CD4-positive, alpha-beta T cell (primary cell): ENCODE data around the gene RAI1. TPM values are rescaled to one million over a fixed set of nuclear protein-coding genes. Genes with fewer than 3 reads are reported as not detected.

Experiments
- ATAC-seq: fragments of 200-7000 bp; cut with Tn5 transposase; one replicate; pipeline ENCODE4 v1.10.0; 2022; ENCODE audit warnings: mild to moderate bottlenecking; ENCODE audit not compliant: poor library complexity
- CTCF ChIA-PET: fragments of 350-600 bp; sonication (Branson Sonifier 250); formaldehyde crosslinking; loops from one replicate; lab custom pipeline; 2021; ENCODE audit warnings: antibody characterized with exemption, inconsistent platforms; lab: Charles Lee
- POLR2A ChIA-PET: fragments of 350-600 bp; sonication (Branson Sonifier 250); formaldehyde crosslinking; loops from one replicate; lab custom pipeline; 2021; ENCODE audit warnings: antibody characterized with exemption, inconsistent platforms; lab: Charles Lee
- DNase-seq, 14 experiments: peaks; one replicate each; pipeline ENCODE4 v3.0.0-alpha.2; 2013 to 2020; ENCODE audit warnings: mixed read lengths in 2 of 14
- H3K27ac ChIP-seq, 2 donors: one replicate each; pipeline versions ENCODE4 v1.5.1 to v1.7.0; 2013; ENCODE audit warnings: low read length in 2 of 2, low read depth in 1 of 2, mild to moderate bottlenecking in 1 of 2
- H3K27me3 ChIP-seq, 2 experiments: 1 replicate in 1 of 2; 2 replicates in 1 of 2; pipeline versions ENCODE4 v1.6.1 to v1.7.0; 2013; ENCODE audit warnings: low read length in 2 of 2, control low read depth in 1 of 2, mild to moderate bottlenecking in 1 of 2, moderate library complexity in 1 of 2; ENCODE audit not compliant: insufficient read depth in 2 of 2, control insufficient read depth in 1 of 2
- H3K36me3 ChIP-seq: one replicate; pipeline ENCODE4 v1.6.1; 2013; ENCODE audit warnings: low read length, control low read depth; ENCODE audit not compliant: insufficient read depth
- H3K4me1 ChIP-seq: one replicate; pipeline ENCODE4 v1.6.1; 2013; ENCODE audit warnings: low read length, control low read depth; ENCODE audit not compliant: insufficient read depth
- H3K4me3 ChIP-seq: one replicate; pipeline ENCODE4 v1.5.1; 2013; ENCODE audit warnings: mild to moderate bottlenecking, low read length, moderate library complexity
- H3K9me3 ChIP-seq, 2 experiments: 1 replicate in 1 of 2; 2 replicates in 1 of 2; pipeline versions ENCODE4 v1.6.1 to v1.7.0; 2013; ENCODE audit warnings: low read length in 2 of 2, mild to moderate bottlenecking in 2 of 2, control low read depth in 1 of 2, moderate library complexity in 1 of 2; ENCODE audit not compliant: control insufficient read depth in 1 of 2, insufficient read depth in 1 of 2
- H3K27ac Mint-ChIP-seq: one replicate; pipeline ENCODE4 v1.8.0; 2020; ENCODE audit warnings: mixed read lengths
- H3K27me3 Mint-ChIP-seq: one replicate; pipeline ENCODE4 v1.8.0; 2021; ENCODE audit warnings: mixed read lengths
- H3K36me3 Mint-ChIP-seq: one replicate; pipeline ENCODE4 v1.8.0; 2021; ENCODE audit warnings: low read depth, mixed read lengths
- H3K4me1 Mint-ChIP-seq: one replicate; pipeline ENCODE4 v1.8.0; 2021; ENCODE audit warnings: low read depth, mixed read lengths
- H3K4me3 Mint-ChIP-seq: one replicate; pipeline ENCODE4 v1.8.0; 2020; ENCODE audit warnings: mild to moderate bottlenecking, mixed read lengths
- H3K9me3 Mint-ChIP-seq: one replicate; pipeline ENCODE4 v1.8.0; 2020; ENCODE audit warnings: mixed read lengths
- intact Hi-C, 2 experiments: fragments of 100-400 bp; cut with DNase I in 1 of 2; cut with micrococcal nuclease in 1 of 2; formaldehyde crosslinking; loops; one replicate each; pipeline versions ENCODE4 v1.15.1 to v1.9.0; 2023 to 2025; cut with DNase I, micrococcal nuclease
- total RNA-seq, 174 experiments: library from RNA in 2 of 174; stranded (reverse) in 2 of 174; gene quantifications; one replicate each; pipeline ENCODE4 v1.2.3 and lab custom pipeline; 2021 to 2026
- TF ChIP-seq, protein P1 (sequence below): fragments of 200-600 bp; IDR thresholded peaks from one replicate; pipeline ENCODE4 v1.8.0; 2022; ENCODE audit warnings: antibody characterized with exemption, mild to moderate bottlenecking

RAI1 gene
- total RNA-seq, 2 experiments from 2014 or later: 19.3 to 25.2 TPM

DNA sequence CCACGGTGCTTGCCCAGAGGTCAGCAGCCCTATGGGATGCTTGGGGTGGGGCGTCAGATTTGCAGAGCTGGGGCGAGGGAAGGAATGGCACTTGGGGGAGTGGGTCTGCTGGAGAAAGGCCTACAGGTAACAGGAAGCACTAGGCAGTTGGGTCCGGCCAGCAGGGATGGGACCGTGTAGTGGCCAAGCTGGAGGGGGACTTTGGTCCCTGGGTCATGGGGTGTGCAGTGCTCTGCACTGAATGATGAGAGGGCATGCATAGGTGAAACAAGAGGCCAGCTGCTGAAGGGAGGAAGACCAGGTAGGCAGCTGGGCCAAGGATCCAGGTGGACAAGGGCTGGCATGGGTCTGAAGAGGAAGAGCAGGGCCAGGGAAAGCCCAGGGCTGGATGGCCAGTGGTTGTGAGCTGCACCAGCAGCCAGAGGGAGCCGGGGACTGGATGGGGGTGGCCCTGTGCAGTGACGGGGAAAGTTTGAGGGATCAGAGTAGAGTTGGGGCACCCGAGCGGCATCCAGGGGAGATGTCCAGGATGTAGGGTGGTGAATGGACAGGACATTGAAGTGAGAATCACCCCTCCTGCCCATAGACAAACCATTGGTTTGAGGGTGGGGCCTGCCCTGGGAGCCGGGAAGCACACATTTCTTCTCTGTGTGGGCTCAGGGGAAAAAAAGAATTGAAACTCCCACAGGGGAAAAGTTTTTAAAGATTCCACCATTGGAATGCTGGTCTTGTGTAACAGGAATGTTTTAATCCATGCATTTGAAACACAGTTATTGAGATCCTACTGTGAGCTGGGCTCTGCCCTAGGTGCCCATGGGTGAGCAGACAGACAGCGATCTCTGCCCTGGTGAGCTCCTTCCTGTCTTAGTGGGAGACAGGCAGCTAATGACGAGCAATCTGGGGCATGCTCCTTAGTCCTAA is 25.1 kb downstream of the RAI1 start:
- H3K9me3 ChIP-seq: no peaks in the 10 kb centered on the region
- H3K9me3 Mint-ChIP-seq: no peaks in the 10 kb centered on the region
- DNase-seq (no peak), ATAC-seq (no peak)
- POLR2A ChIA-PET: interaction anchor here (1.1 kb wide), 1 partner anchor 16 kb away, joined by 4 read pairs; no protein-coding TSS in a partner anchor
- H3K27ac ChIP-seq: no peak overlapping the region
- H3K36me3 ChIP-seq: peaks cover 3% of the 10 kb centered on the region
- TF ChIP-seq, protein P1, sequence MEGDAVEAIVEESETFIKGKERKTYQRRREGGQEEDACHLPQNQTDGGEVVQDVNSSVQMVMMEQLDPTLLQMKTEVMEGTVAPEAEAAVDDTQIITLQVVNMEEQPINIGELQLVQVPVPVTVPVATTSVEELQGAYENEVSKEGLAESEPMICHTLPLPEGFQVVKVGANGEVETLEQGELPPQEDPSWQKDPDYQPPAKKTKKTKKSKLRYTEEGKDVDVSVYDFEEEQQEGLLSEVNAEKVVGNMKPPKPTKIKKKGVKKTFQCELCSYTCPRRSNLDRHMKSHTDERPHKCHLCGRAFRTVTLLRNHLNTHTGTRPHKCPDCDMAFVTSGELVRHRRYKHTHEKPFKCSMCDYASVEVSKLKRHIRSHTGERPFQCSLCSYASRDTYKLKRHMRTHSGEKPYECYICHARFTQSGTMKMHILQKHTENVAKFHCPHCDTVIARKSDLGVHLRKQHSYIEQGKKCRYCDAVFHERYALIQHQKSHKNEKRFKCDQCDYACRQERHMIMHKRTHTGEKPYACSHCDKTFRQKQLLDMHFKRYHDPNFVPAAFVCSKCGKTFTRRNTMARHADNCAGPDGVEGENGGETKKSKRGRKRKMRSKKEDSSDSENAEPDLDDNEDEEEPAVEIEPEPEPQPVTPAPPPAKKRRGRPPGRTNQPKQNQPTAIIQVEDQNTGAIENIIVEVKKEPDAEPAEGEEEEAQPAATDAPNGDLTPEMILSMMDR: no peak
- no peaks in the 10 kb centered on the region for H3K27me3 ChIP-seq
- CTCF ChIA-PET: no interaction called here
- no peaks in the 10 kb centered on the region for H3K36me3 Mint-ChIP-seq
- no peaks in the 10 kb centered on the region for H3K27me3 Mint-ChIP-seq
- peaks cover 10% of the 10 kb centered on the region for H3K4me1 ChIP-seq
- intact Hi-C loops: no loop called here
- H3K4me3 ChIP-seq: no peak overlapping the region
- H3K4me1 Mint-ChIP-seq: no peaks in the 10 kb centered on the region
- H3K4me3 Mint-ChIP-seq: no peak overlapping the region
- H3K27ac Mint-ChIP-seq: no peak overlapping the region

DNA sequence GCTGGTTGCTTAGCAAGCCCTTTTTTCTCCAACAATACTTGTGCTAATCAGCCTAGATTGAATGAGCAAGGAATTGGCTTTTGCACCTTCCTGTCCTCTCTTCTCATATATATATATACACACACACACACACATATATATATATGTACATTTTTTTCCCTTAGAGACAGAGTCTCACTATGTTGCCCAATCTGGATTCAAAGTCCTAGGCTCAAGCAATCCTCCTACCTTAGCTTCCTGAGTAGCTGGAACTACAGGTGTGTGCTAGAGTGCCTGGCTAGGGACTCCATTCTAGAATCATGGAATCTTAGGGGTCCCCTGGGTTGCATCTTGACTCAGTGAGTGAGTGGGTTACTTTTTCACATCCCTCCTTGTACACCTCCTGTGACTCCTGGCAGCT is 27.0 kb downstream of the RAI1 start:
- POLR2A ChIA-PET: no interaction called here

DNA sequence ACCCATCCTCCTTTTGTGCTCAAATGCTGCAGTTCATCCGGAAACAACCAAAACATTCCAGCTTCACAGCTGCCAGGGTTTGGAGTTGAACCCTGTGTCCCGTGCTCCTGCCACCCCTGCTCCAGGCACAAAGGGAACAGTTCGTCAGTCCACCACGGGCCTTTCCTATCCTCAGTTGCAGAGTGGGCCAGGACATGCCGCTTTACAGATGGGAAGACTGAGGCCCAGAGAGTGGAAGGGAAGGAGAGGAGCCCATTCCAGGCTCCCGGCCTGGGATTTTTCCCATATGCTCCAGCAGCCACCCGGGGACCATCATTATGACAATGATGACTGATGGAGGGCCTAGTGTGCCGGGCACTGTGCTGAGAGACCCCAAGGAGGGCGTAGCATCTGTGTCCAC is 27.6 kb downstream of the RAI1 start:
- H3K36me3 Mint-ChIP-seq: no peaks in the 10 kb centered on the region
- ATAC-seq (no peak), DNase-seq (no peak)
- Histone ChIP-seq H3K4me3 (no peak overlapping the region), H3K36me3 (peaks cover 3% of the 10 kb centered on the region), H3K27ac (no peak overlapping the region), H3K9me3 (no peaks in the 10 kb centered on the region), H3K27me3 (no peaks in the 10 kb centered on the region), H3K4me1 (peaks cover 9% of the 10 kb centered on the region)
- intact Hi-C loops: no loop called here
- H3K9me3 Mint-ChIP-seq: no peaks in the 10 kb centered on the region
- TF ChIP-seq, protein P1: no peak
- H3K4me3 Mint-ChIP-seq: no peak overlapping the region
- no peak overlapping the region for H3K27ac Mint-ChIP-seq
- ChIA-PET CTCF (no interaction called here), POLR2A (no interaction called here)
- H3K4me1 Mint-ChIP-seq: peaks cover 14% of the 10 kb centered on the region
- H3K27me3 Mint-ChIP-seq: no peaks in the 10 kb centered on the region

More for the DNA sequence above, 27.0 kb downstream of the RAI1 start:
- CTCF ChIA-PET: no interaction called here
- H3K9me3 Mint-ChIP-seq: no peaks in the 10 kb centered on the region
- Histone ChIP-seq H3K27ac (no peak overlapping the region), H3K4me3 (no peak overlapping the region), H3K4me1 (peaks cover 6% of the 10 kb centered on the region), H3K27me3 (no peaks in the 10 kb centered on the region), H3K9me3 (no peaks in the 10 kb centered on the region), H3K36me3 (peaks cover 3% of the 10 kb centered on the region)
- no peak for ATAC-seq
- intact Hi-C loops: no loop called here
- H3K4me1 Mint-ChIP-seq: peaks cover 11% of the 10 kb centered on the region
- H3K4me3 Mint-ChIP-seq: no peak overlapping the region
- H3K36me3 Mint-ChIP-seq: no peaks in the 10 kb centered on the region
- DNase-seq: no peak
- no peak overlapping the region for H3K27ac Mint-ChIP-seq
- TF ChIP-seq, protein P1: no peak
- H3K27me3 Mint-ChIP-seq: no peaks in the 10 kb centered on the region
